GM23338 (cell line): ENCODE measurements around the gene NUDT16L1. TPM values are rescaled to one million over a fixed set of nuclear protein-coding genes. Genes with fewer than 3 reads are reported as not detected.

Source experiments
- ATAC-seq: fragments of 200-7000 bp; cut with Tn5 transposase; 3 replicates; pipeline ENCODE4 v1.9.1; 2020
- DNase-seq: peaks from one replicate; pipeline ENCODE4 v3.0.0-alpha.2; 2015; ENCODE audit warnings: low spot score
- H2AFZ ChIP-seq: fragments of 200-600 bp; sonication (generic); 2 replicates; pipeline ENCODE4 v1.8.0; 2016; ENCODE audit warnings: antibody characterized with exemption, mild to moderate bottlenecking, moderate library complexity
- H3F3A ChIP-seq: fragments of 200-600 bp; sonication (generic); replicated peaks from 2 replicates; pipeline ENCODE4 v1.8.0; 2017; ENCODE audit warnings: antibody characterized with exemption, mixed run types, low read depth
- H3K27ac ChIP-seq: fragments of 200-600 bp; sonication (generic); 2 replicates; pipeline ENCODE4 v1.6.1; 2016; ENCODE audit warnings: low read depth
- H3K27me3 ChIP-seq: fragments of 200-600 bp; sonication (generic); 2 replicates; pipeline ENCODE4 v1.8.0; 2016; ENCODE audit warnings: mild to moderate bottlenecking, mixed run types, moderate library complexity; ENCODE audit not compliant: insufficient read depth
- H3K36me3 ChIP-seq: fragments of 200-600 bp; sonication (generic); 2 replicates; pipeline ENCODE4 v1.8.0; 2016; ENCODE audit warnings: mild to moderate bottlenecking; ENCODE audit not compliant: insufficient read depth
- H3K4me1 ChIP-seq: fragments of 200-600 bp; sonication (generic); 2 replicates; pipeline ENCODE4 v1.8.0; 2016; ENCODE audit warnings: mild to moderate bottlenecking, moderate library complexity; ENCODE audit not compliant: insufficient read depth
- H3K4me2 ChIP-seq: fragments of 200-600 bp; sonication (generic); 2 replicates; pipeline ENCODE4 v1.7.1; 2017; ENCODE audit warnings: mixed run types
- H3K4me3 ChIP-seq: fragments of 200-600 bp; sonication (generic); 2 replicates; pipeline ENCODE4 v1.6.1; 2016; ENCODE audit warnings: mixed run types
- H3K79me2 ChIP-seq: fragments of 200-600 bp; sonication (generic); replicated peaks from 2 replicates; pipeline ENCODE4 v1.8.0; 2017; ENCODE audit warnings: mild to moderate bottlenecking; ENCODE audit not compliant: insufficient read depth
- H3K9me2 ChIP-seq: fragments of 200-600 bp; sonication (generic); 2 replicates; pipeline ENCODE4 v1.8.0; 2017; ENCODE audit not compliant: insufficient read depth
- H4K20me1 ChIP-seq: fragments of 200-600 bp; sonication (generic); replicated peaks from 2 replicates; pipeline ENCODE4 v1.8.0; 2017; ENCODE audit warnings: mild to moderate bottlenecking; ENCODE audit not compliant: insufficient read depth
- H3K27ac Mint-ChIP-seq: 2 replicates; pipeline ENCODE4 v1.8.0; 2020; ENCODE audit warnings: inconsistent platforms, mild to moderate bottlenecking, moderate library complexity, mixed read lengths
- H3K27me3 Mint-ChIP-seq: 3 replicates; pipeline ENCODE4 v1.8.0; 2022; ENCODE audit warnings: low read depth, mild to moderate bottlenecking, moderate library complexity, mixed read lengths, inconsistent platforms; ENCODE audit not compliant: insufficient read depth, poor library complexity
- H3K36me3 Mint-ChIP-seq: 3 replicates; pipeline ENCODE4 v1.8.0; 2021; ENCODE audit warnings: low read depth, mild to moderate bottlenecking, inconsistent platforms, moderate library complexity, mixed read lengths
- H3K4me1 Mint-ChIP-seq: 3 replicates; pipeline ENCODE4 v1.8.0; 2020; ENCODE audit warnings: mild to moderate bottlenecking, inconsistent platforms, mixed read lengths
- H3K4me3 Mint-ChIP-seq: 3 replicates; pipeline ENCODE4 v1.8.0; 2021; ENCODE audit warnings: moderate library complexity, mild to moderate bottlenecking, inconsistent platforms, mixed read lengths
- H3K9me3 Mint-ChIP-seq: 3 replicates; pipeline ENCODE4 v1.8.0; 2020; ENCODE audit warnings: moderate library complexity, mild to moderate bottlenecking, inconsistent platforms, mixed read lengths
- CREB1 ChIP-seq: fragments of 250-450 bp; sonication (Bioruptor Pico); IDR thresholded peaks from 2 replicates; pipeline ENCODE4 v1.5.0; 2020; ENCODE audit warnings: low read depth, mild to moderate bottlenecking, moderate library complexity
- CTCF ChIP-seq, 2 experiments: fragments of 200-600 bp in 1 of 2; sonication (generic) in 1 of 2; conservative IDR thresholded peaks; 2 replicates each; pipeline versions ENCODE4 v1.5.1 to v1.6.1; 2016 to 2017; ENCODE audit warnings: antibody characterized with exemption in 2 of 2, low read depth in 2 of 2, mild to moderate bottlenecking in 2 of 2, moderate library complexity in 1 of 2
- ETS1 ChIP-seq: IDR thresholded peaks from 2 replicates; pipeline ENCODE4 v1.6.1; 2016; ENCODE audit warnings: antibody characterized with exemption
- EZH2 ChIP-seq: fragments of 200-600 bp; sonication (generic); IDR thresholded peaks from one replicate; pipeline ENCODE4 v1.8.0; 2017; ENCODE audit warnings: antibody characterized with exemption, mild to moderate bottlenecking, low read depth; ENCODE audit not compliant: unreplicated experiment
- EZH2phosphoT487 ChIP-seq: fragments of 200-600 bp; sonication (generic); IDR thresholded peaks from one replicate; pipeline ENCODE4 v1.8.1; 2018; ENCODE audit warnings: antibody characterized with exemption; ENCODE audit not compliant: unreplicated experiment
- JUNB ChIP-seq: IDR thresholded peaks from one replicate; pipeline ENCODE4 v1.6.1; 2016; ENCODE audit warnings: antibody characterized with exemption; ENCODE audit not compliant: unreplicated experiment
- NANOG ChIP-seq: IDR thresholded peaks from 2 replicates; pipeline ENCODE4 v1.6.1; 2016; ENCODE audit warnings: antibody characterized with exemption, borderline replicate concordance
- POLR2AphosphoS5 ChIP-seq: IDR thresholded peaks from 2 replicates; pipeline ENCODE4 v1.6.1; 2016; ENCODE audit warnings: antibody characterized with exemption, low read depth
- STAT1 ChIP-seq: IDR thresholded peaks from one replicate; pipeline ENCODE4 v1.6.1; 2016; ENCODE audit warnings: antibody characterized with exemption; ENCODE audit not compliant: unreplicated experiment
- ZNF114 ChIP-seq: fragments of 250-450 bp; sonication (Bioruptor Pico); IDR thresholded peaks from 2 replicates; pipeline ENCODE4 v1.5.0; 2020; ENCODE audit warnings: mild to moderate bottlenecking, moderate library complexity
- ZNF331 ChIP-seq: fragments of 250-450 bp; sonication (Bioruptor Pico); IDR thresholded peaks from 2 replicates; pipeline ENCODE4 v1.5.0; 2020; ENCODE audit warnings: low read depth, mild to moderate bottlenecking, moderate library complexity
- polyA plus RNA-seq: library from polyadenylated mRNA; unstranded; fragments of >200 nt; fragmentation: Nextera tagmentation; extraction: Ambion mirVana; gene quantifications from 2 replicates; pipeline ENCODE4 v1.2.1, GENCODE V29; 2016
- total RNA-seq: library from RNA; depleted of rRNA; stranded (reverse); fragments of >200 nt; shearing (Covaris generic); gene quantifications from 2 replicates; pipeline ENCODE4 v1.2.3, GENCODE V29; 2014
- TF ChIP-seq, protein P1 (sequence below): fragments of 250-450 bp; sonication (Bioruptor Pico); IDR thresholded peaks from 2 replicates; pipeline ENCODE4 v1.5.0; 2020; ENCODE audit warnings: mild to moderate bottlenecking, moderate library complexity
- TF ChIP-seq, protein P2 (sequence below): IDR thresholded peaks from one replicate; pipeline ENCODE4 v1.6.1; 2018; ENCODE audit warnings: antibody characterized with exemption; ENCODE audit not compliant: unreplicated experiment

NUDT16L1 gene
- total and polyA plus RNA-seq, 2 experiments from 2014 or later: 37.1 to 80.4 TPM

DNA sequence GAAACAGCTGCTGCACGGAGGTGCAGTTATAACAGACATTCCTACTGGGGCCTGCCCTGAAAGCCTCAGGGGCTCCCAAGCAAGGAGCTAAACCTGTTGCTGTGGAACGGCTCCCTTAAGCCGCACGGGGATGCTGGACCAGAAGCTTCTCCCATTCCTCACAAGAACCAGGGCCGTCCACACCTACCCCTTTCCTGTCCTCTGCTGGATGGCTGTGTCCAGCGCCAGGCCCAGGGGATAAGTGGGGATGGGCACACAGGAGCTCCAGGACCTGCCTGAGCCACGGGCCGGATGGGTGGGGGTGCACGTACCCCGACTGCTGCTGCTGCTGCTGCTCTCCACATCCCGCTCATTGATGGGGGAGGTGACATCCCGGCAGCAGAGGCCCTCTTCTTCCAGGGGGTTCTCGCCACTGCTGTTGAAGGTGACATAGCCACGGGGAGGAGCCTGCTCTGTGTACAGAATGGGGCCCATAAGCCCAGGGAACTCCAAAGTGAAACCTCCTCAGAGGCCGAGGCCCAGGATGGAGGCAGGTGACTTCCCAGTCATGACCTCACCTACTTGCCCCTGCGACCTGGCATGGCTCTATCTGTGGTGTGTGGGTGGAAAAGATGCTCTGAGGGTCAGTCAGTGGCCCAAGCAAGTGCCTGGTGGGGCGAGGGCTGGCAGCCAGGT, 8.6 kb downstream of the NUDT16L1 start:
- H3K9me3 Mint-ChIP-seq: no peaks in the 10 kb centered on the region; the same call in 2 of the 3 replicates
- H3K79me2 ChIP-seq: no peaks in the 10 kb centered on the region
- H3K27ac ChIP-seq: no peak overlapping the region
- no peaks in the 10 kb centered on the region for H3K4me1 Mint-ChIP-seq
- peaks cover 15% of the 10 kb centered on the region for H3K36me3 ChIP-seq
- H3K4me3 Mint-ChIP-seq: no peak overlapping the region
- ATAC-seq (no peak), DNase-seq (no peak)
- H3K4me1 ChIP-seq: no peaks in the 10 kb centered on the region
- peaks cover 6% of the 10 kb centered on the region for H3K27me3 Mint-ChIP-seq
- no peak overlapping the region for H2AFZ ChIP-seq
- H3K4me3 ChIP-seq: no peak overlapping the region
- H3K27ac Mint-ChIP-seq: no peak overlapping the region
- no peaks in the 10 kb centered on the region for H3K27me3 ChIP-seq
- H3K36me3 Mint-ChIP-seq: peaks cover 50% of the 10 kb centered on the region
- peaks cover 5% of the 10 kb centered on the region; the same call in 1 of the 2 replicates for H4K20me1 ChIP-seq
- no peaks in the 10 kb centered on the region for H3K9me2 ChIP-seq
- TF ChIP-seq EZH2 (no peak), CTCF (conservative IDR thresholded peaks at IDR 0.05; ENCODE audit: low read depth in 2 of 2) (no peak), POLR2AphosphoS5 (no peak), CREB1 (no peak), NANOG (no peak), JUNB (no peak), ZNF114 (CRISPR knock-in tag) (no peak), STAT1 (no peak), ETS1 (no peak), EZH2phosphoT487 (no peak), ZNF331 (CRISPR knock-in tag) (no peak)
- TF ChIP-seq, protein P1, sequence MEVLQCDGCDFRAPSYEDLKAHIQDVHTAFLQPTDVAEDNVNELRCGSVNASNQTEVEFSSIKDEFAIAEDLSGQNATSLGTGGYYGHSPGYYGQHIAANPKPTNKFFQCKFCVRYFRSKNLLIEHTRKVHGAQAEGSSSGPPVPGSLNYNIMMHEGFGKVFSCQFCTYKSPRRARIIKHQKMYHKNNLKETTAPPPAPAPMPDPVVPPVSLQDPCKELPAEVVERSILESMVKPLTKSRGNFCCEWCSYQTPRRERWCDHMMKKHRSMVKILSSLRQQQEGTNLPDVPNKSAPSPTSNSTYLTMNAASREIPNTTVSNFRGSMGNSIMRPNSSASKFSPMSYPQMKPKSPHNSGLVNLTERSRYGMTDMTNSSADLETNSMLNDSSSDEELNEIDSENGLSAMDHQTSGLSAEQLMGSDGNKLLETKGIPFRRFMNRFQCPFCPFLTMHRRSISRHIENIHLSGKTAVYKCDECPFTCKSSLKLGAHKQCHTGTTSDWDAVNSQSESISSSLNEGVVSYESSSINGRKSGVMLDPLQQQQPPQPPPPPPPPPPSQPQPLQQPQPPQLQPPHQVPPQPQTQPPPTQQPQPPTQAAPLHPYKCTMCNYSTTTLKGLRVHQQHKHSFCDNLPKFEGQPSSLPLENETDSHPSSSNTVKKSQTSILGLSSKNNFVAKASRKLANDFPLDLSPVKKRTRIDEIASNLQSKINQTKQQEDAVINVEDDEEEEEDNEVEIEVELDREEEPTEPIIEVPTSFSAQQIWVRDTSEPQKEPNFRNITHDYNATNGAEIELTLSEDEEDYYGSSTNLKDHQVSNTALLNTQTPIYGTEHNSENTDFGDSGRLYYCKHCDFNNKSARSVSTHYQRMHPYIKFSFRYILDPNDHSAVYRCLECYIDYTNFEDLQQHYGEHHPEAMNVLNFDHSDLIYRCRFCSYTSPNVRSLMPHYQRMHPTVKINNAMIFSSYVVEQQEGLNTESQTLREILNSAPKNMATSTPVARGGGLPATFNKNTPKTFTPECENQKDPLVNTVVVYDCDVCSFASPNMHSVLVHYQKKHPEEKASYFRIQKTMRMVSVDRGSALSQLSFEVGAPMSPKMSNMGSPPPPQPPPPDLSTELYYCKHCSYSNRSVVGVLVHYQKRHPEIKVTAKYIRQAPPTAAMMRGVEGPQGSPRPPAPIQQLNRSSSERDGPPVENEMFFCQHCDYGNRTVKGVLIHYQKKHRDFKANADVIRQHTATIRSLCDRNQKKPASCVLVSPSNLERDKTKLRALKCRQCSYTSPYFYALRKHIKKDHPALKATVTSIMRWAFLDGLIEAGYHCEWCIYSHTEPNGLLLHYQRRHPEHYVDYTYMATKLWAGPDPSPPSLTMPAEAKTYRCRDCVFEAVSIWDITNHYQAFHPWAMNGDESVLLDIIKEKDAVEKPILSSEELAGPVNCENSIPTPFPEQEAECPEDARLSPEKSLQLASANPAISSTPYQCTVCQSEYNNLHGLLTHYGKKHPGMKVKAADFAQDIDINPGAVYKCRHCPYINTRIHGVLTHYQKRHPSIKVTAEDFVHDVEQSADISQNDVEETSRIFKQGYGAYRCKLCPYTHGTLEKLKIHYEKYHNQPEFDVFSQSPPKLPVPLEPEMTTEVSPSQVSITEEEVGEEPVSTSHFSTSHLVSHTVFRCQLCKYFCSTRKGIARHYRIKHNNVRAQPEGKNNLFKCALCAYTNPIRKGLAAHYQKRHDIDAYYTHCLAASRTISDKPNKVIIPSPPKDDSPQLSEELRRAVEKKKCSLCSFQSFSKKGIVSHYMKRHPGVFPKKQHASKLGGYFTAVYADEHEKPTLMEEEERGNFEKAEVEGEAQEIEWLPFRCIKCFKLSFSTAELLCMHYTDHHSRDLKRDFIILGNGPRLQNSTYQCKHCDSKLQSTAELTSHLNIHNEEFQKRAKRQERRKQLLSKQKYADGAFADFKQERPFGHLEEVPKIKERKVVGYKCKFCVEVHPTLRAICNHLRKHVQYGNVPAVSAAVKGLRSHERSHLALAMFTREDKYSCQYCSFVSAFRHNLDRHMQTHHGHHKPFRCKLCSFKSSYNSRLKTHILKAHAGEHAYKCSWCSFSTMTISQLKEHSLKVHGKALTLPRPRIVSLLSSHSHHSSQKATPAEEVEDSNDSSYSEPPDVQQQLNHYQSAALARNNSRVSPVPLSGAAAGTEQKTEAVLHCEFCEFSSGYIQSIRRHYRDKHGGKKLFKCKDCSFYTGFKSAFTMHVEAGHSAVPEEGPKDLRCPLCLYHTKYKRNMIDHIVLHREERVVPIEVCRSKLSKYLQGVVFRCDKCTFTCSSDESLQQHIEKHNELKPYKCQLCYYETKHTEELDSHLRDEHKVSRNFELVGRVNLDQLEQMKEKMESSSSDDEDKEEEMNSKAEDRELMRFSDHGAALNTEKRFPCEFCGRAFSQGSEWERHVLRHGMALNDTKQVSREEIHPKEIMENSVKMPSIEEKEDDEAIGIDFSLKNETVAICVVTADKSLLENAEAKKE (CRISPR knock-in tag): no peak
- TF ChIP-seq, protein P2, sequence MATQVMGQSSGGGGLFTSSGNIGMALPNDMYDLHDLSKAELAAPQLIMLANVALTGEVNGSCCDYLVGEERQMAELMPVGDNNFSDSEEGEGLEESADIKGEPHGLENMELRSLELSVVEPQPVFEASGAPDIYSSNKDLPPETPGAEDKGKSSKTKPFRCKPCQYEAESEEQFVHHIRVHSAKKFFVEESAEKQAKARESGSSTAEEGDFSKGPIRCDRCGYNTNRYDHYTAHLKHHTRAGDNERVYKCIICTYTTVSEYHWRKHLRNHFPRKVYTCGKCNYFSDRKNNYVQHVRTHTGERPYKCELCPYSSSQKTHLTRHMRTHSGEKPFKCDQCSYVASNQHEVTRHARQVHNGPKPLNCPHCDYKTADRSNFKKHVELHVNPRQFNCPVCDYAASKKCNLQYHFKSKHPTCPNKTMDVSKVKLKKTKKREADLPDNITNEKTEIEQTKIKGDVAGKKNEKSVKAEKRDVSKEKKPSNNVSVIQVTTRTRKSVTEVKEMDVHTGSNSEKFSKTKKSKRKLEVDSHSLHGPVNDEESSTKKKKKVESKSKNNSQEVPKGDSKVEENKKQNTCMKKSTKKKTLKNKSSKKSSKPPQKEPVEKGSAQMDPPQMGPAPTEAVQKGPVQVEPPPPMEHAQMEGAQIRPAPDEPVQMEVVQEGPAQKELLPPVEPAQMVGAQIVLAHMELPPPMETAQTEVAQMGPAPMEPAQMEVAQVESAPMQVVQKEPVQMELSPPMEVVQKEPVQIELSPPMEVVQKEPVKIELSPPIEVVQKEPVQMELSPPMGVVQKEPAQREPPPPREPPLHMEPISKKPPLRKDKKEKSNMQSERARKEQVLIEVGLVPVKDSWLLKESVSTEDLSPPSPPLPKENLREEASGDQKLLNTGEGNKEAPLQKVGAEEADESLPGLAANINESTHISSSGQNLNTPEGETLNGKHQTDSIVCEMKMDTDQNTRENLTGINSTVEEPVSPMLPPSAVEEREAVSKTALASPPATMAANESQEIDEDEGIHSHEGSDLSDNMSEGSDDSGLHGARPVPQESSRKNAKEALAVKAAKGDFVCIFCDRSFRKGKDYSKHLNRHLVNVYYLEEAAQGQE: no peak
- no peak overlapping the region for H3K4me2 ChIP-seq
- H3F3A ChIP-seq: peaks cover 5% of the 10 kb centered on the region
